Measurements from ENCODE around the gene CFAP99.

- TF ChIP-seq CTCF (IDR thresholded peaks at IDR 0.05; ENCODE audit: low read depth, low read length, poor library complexity, severe bottlenecking) (no peak), EZH2phosphoT487 (IDR thresholded peaks at IDR 0.05; ENCODE audit: borderline replicate concordance, low read length) (no peak)
Measured at GRCh38 chr4:2484185-2484584, 65.4 kb downstream of the CFAP99 start.
